H1 (cell line): ENCODE measurements around the gene TACSTD2. TPM values are rescaled to one million over a fixed set of nuclear protein-coding genes. Genes with fewer than 3 reads are reported as not detected.
A peak's percentile ranks its signal among the peaks of the same experiment; 100 is the strongest.

Experiments
- CTCF ChIA-PET: fragments of 300-600 bp; sonication (Branson Sonifier 250); formaldehyde crosslinking; loops from one replicate; lab custom pipeline; 2021; ENCODE audit not compliant: partially characterized antibody; lab: Charles Lee
- POLR2A ChIA-PET: fragments of 300-600 bp; sonication (Branson Sonifier 250); formaldehyde crosslinking; loops from one replicate; lab custom pipeline; 2021; ENCODE audit warnings: inconsistent platforms; ENCODE audit not compliant: partially characterized antibody; lab: Charles Lee
- DNase-seq, 2 experiments: peaks; one replicate each; pipeline versions ENCODE4 v3.0.0 to v3.0.0-alpha.2; 2010 to 2022; ENCODE audit warnings: low spot score in 2 of 2, low read depth in 1 of 2, mixed read lengths in 1 of 2
- FAIRE-seq: peaks from 2 replicates; lab custom pipeline; 2011; peaks lifted over from hg19 to GRCh38; lab: Jason Lieb, UNC
- H2AFZ ChIP-seq: 2 replicates; pipeline ENCODE4 v1.8.1; 2012; ENCODE audit warnings: low read length, inconsistent platforms
- H2AK5ac ChIP-seq: 2 replicates; pipeline ENCODE4 v1.6.1; 2013; ENCODE audit warnings: low read depth, low read length
- H2BK120ac ChIP-seq: replicated peaks from 2 replicates; pipeline ENCODE3; 2013; ENCODE audit warnings: low read depth, low read length, inconsistent platforms
- H2BK12ac ChIP-seq: 2 replicates; pipeline ENCODE4 v1.6.1; 2013; ENCODE audit warnings: low read depth, low read length
- H2BK15ac ChIP-seq: 2 replicates; pipeline ENCODE4 v1.6.1; 2013; ENCODE audit warnings: low read length
- H2BK20ac ChIP-seq: 2 replicates; pipeline ENCODE4 v1.6.1; 2013; ENCODE audit warnings: low read length
- H2BK5ac ChIP-seq: 2 replicates; pipeline ENCODE4 v1.6.1; 2013; ENCODE audit warnings: low read depth, low read length
- H3K14ac ChIP-seq: 2 replicates; pipeline ENCODE4 v1.6.1; 2013; ENCODE audit warnings: inconsistent platforms; ENCODE audit not compliant: insufficient read length
- H3K18ac ChIP-seq: 2 replicates; pipeline ENCODE4 v1.6.1; 2013; ENCODE audit warnings: low read length; ENCODE audit errors: extremely low read depth
- H3K23ac ChIP-seq: 2 replicates; pipeline ENCODE4 v1.6.1; 2013; ENCODE audit warnings: inconsistent platforms; ENCODE audit not compliant: insufficient read length
- H3K23me2 ChIP-seq: 2 replicates; pipeline ENCODE4 v1.6.1; 2013; ENCODE audit warnings: low read depth, low read length
- H3K27ac ChIP-seq: 2 replicates; pipeline ENCODE4 v1.6.1; 2011; ENCODE audit warnings: low read depth, low read length, inconsistent platforms
- H3K27me3 ChIP-seq, 4 experiments: replicated peaks in 1 of 4; 1 replicate in 1 of 4; 2 replicates in 3 of 4; pipeline versions ENCODE4 v1.6.1 to v1.8.1; 2011 to 2013; ENCODE audit warnings: low read length in 3 of 4, mild to moderate bottlenecking in 3 of 4, inconsistent platforms in 2 of 4, mixed read lengths in 2 of 4, moderate library complexity in 1 of 4; ENCODE audit not compliant: control insufficient read depth in 3 of 4, insufficient read depth in 3 of 4; ENCODE audit errors: extremely low read depth in 1 of 4
- H3K36me3 ChIP-seq, 4 experiments: 2 replicates each; pipeline versions ENCODE4 v1.6.1 to v1.8.1; 2011 to 2013; ENCODE audit warnings: mild to moderate bottlenecking in 4 of 4, low read length in 3 of 4, moderate library complexity in 2 of 4, control low read depth in 1 of 4, inconsistent platforms in 1 of 4; ENCODE audit not compliant: insufficient read depth in 4 of 4, control insufficient read depth in 2 of 4
- H3K4ac ChIP-seq: replicated peaks from 2 replicates; pipeline ENCODE3; 2013; ENCODE audit warnings: low read length, low read depth, mixed read lengths, inconsistent platforms; ENCODE audit not compliant: insufficient read length
- H3K4me1 ChIP-seq, 4 experiments: replicated peaks in 1 of 4; 1 replicate in 1 of 4; 2 replicates in 3 of 4; pipeline versions ENCODE4 v1.6.1 to v1.8.1; 2011 to 2013; ENCODE audit warnings: low read length in 3 of 4, inconsistent platforms in 2 of 4, mixed read lengths in 1 of 4; ENCODE audit not compliant: insufficient read depth in 4 of 4, control insufficient read depth in 3 of 4
- H3K4me2 ChIP-seq, 2 experiments: 2 replicates each; pipeline versions ENCODE4 v1.6.1 to v1.8.1; 2011 to 2013; ENCODE audit warnings: low read depth in 2 of 2, low read length in 2 of 2, control low read depth in 1 of 2, inconsistent platforms in 1 of 2, mild to moderate bottlenecking in 1 of 2; ENCODE audit not compliant: insufficient read depth in 1 of 2
- H3K4me3 ChIP-seq, 4 experiments: fragments of 200-600, 300-600 bp in 1 of 4; sonication (generic), shearing (Covaris generic), sonication (Bioruptor Twin) in 1 of 4; 2 replicates each; pipeline versions ENCODE4 v1.5.1 to v1.8.1; 2011 to 2016; ENCODE audit warnings: low read length in 4 of 4, low read depth in 3 of 4, control low read depth in 2 of 4, inconsistent platforms in 2 of 4, mild to moderate bottlenecking in 2 of 4, mixed read lengths in 1 of 4, moderate library complexity in 1 of 4; ENCODE audit not compliant: insufficient read depth in 2 of 4; ENCODE audit errors: extremely low read depth in 1 of 4
- H3K56ac ChIP-seq: replicated peaks from 2 replicates; pipeline ENCODE3; 2013; ENCODE audit warnings: low read depth, mild to moderate bottlenecking, mixed read lengths, low read length, inconsistent platforms; ENCODE audit not compliant: insufficient read length
- H3K79me1 ChIP-seq: 2 replicates; pipeline ENCODE4 v1.6.1; 2013; ENCODE audit warnings: low read depth, low read length, control low read depth
- H3K79me2 ChIP-seq, 2 experiments: 2 replicates each; pipeline versions ENCODE4 v1.6.1 to v1.8.1; 2012 to 2013; ENCODE audit warnings: low read length in 2 of 2, mild to moderate bottlenecking in 2 of 2, inconsistent platforms in 1 of 2; ENCODE audit not compliant: insufficient read depth in 2 of 2, control insufficient read depth in 1 of 2
- H3K9ac ChIP-seq, 4 experiments: replicated peaks in 1 of 4; 1 replicate in 1 of 4; 2 replicates in 3 of 4; pipeline versions ENCODE4 v1.6.1 to v1.8.1; 2011 to 2013; ENCODE audit warnings: low read depth in 3 of 4, low read length in 3 of 4, control low read depth in 2 of 4, mild to moderate bottlenecking in 2 of 4, moderate library complexity in 2 of 4, inconsistent platforms in 1 of 4; ENCODE audit errors: extremely low read depth in 1 of 4
- H3K9me3 ChIP-seq, 2 experiments: 2 replicates each; pipeline versions ENCODE4 v1.6.1 to v1.8.1; 2012 to 2013; ENCODE audit warnings: mild to moderate bottlenecking in 2 of 2, moderate library complexity in 2 of 2, control low read depth in 1 of 2, inconsistent platforms in 1 of 2, low read depth in 1 of 2, low read length in 1 of 2, mixed read lengths in 1 of 2; ENCODE audit not compliant: insufficient read depth in 2 of 2
- H4K20me1 ChIP-seq, 2 experiments: replicated peaks in 1 of 2; 2 replicates each; pipeline versions ENCODE3 to v1.8.1; 2011 to 2013; ENCODE audit warnings: inconsistent platforms in 2 of 2, low read length in 2 of 2, mild to moderate bottlenecking in 1 of 2; ENCODE audit not compliant: insufficient read depth in 2 of 2, control insufficient read depth in 1 of 2
- H4K5ac ChIP-seq: 2 replicates; pipeline ENCODE4 v1.6.1; 2013; ENCODE audit warnings: low read length, low read depth, mixed read lengths, inconsistent platforms; ENCODE audit not compliant: insufficient read length
- H4K8ac ChIP-seq: 2 replicates; pipeline ENCODE4 v1.8.0; 2013; ENCODE audit warnings: mild to moderate bottlenecking, moderate library complexity, low read length, inconsistent platforms; ENCODE audit not compliant: insufficient read depth; ENCODE audit errors: extremely low read depth
- H4K91ac ChIP-seq: replicated peaks from 2 replicates; pipeline ENCODE3; 2013; ENCODE audit warnings: low read length, mixed read lengths, inconsistent platforms; ENCODE audit not compliant: insufficient read length
- BACH1 ChIP-seq: IDR thresholded peaks from 2 replicates; pipeline ENCODE4 v1.6.1; 2012; ENCODE audit warnings: low read length, improper control_type of control experiment
- CEBPB ChIP-seq: IDR thresholded peaks from 2 replicates; pipeline ENCODE4 v1.6.1; 2012; ENCODE audit warnings: low read depth, low read length
- GTF2F1 ChIP-seq: IDR thresholded peaks from 2 replicates; pipeline ENCODE4 v1.6.1; 2012; ENCODE audit warnings: low read depth, low read length, improper control_type of control experiment, borderline replicate concordance
- NANOG ChIP-seq: IDR thresholded peaks from 2 replicates; pipeline ENCODE4 v1.6.1; 2011; ENCODE audit warnings: low read length, low read depth, mild to moderate bottlenecking, inconsistent platforms; ENCODE audit not compliant: insufficient read depth, poor library complexity, severe bottlenecking
- SIRT6 ChIP-seq: IDR thresholded peaks from one replicate; pipeline ENCODE4 v1.7.1; 2012; ENCODE audit warnings: low read length, inconsistent platforms
- SIX5 ChIP-seq: IDR thresholded peaks from 2 replicates; pipeline ENCODE4 v1.6.1; 2011; ENCODE audit warnings: mild to moderate bottlenecking, low read depth, low read length
- TAF7 ChIP-seq: optimal IDR thresholded peaks from 2 replicates; pipeline ENCODE3; 2011; ENCODE audit warnings: low read depth, mild to moderate bottlenecking, inconsistent platforms, low read length, moderate library complexity, borderline replicate concordance
- TBP ChIP-seq: IDR thresholded peaks from 2 replicates; pipeline ENCODE4 v1.6.1; 2011; ENCODE audit warnings: low read depth, low read length, improper control_type of control experiment
- WGBS, 2 experiments: shearing (Covaris generic) in 1 of 2; methylation state at CpG; one replicate each; pipeline versions ENCODE4 v1.1.6 to v1.1.7; 2013 to 2015; ENCODE audit warnings: low lambda C conversion rate in 2 of 2, mixed read lengths in 2 of 2, inconsistent platforms in 1 of 2, low coverage in 1 of 2, missing lambda C conversion rate in 1 of 2; ENCODE audit not compliant: insufficient replicate concordance in 2 of 2, insufficient coverage in 1 of 2, insufficient read length in 1 of 2; ENCODE audit errors: extremely low coverage in 1 of 2, missing lambda C conversion rate in 1 of 2; 5-methylcytosine and 5-hydroxymethylcytosine counted together
- polyA plus RNA-seq, 7 experiments: library from polyadenylated mRNA; depleted of rRNA in 3 of 7; stranded (reverse) in 5 of 7; unstranded in 2 of 7; fragments of >200 nt in 5 of 7; fragments of 200-250 nt in 2 of 7; gene quantifications; 1 replicate in 5 of 7; 2 replicates in 1 of 7; 4 replicates in 1 of 7; pipeline versions ENCODE4 v1.2.1 to v1.2.3, GENCODE V29; 2011 to 2013; ENCODE audit warnings: missing spikeins in 2 of 7, mixed read lengths in 2 of 7
- total RNA-seq: library from RNA; stranded (reverse); fragmentation: NEBNext Ultra II Directional; extraction: Animal tissue kit (Norgen Biotek cat#: 25700); gene quantifications from 2 replicates; pipeline ENCODE4 v1.2.1, GENCODE V29; 2021
- TF ChIP-seq, protein P1 (sequence below): IDR thresholded peaks from 2 replicates; pipeline ENCODE4 v1.6.1; 2011; ENCODE audit warnings: low read depth, mild to moderate bottlenecking, low read length; ENCODE audit not compliant: insufficient read depth

The TACSTD2 gene
- total and polyA plus RNA-seq, 2 of the 8 experiments (the other 6 are each of a cell fraction or from before 2014, with no cell fraction given), result 0.76 to 0.85 TPM

DNA sequence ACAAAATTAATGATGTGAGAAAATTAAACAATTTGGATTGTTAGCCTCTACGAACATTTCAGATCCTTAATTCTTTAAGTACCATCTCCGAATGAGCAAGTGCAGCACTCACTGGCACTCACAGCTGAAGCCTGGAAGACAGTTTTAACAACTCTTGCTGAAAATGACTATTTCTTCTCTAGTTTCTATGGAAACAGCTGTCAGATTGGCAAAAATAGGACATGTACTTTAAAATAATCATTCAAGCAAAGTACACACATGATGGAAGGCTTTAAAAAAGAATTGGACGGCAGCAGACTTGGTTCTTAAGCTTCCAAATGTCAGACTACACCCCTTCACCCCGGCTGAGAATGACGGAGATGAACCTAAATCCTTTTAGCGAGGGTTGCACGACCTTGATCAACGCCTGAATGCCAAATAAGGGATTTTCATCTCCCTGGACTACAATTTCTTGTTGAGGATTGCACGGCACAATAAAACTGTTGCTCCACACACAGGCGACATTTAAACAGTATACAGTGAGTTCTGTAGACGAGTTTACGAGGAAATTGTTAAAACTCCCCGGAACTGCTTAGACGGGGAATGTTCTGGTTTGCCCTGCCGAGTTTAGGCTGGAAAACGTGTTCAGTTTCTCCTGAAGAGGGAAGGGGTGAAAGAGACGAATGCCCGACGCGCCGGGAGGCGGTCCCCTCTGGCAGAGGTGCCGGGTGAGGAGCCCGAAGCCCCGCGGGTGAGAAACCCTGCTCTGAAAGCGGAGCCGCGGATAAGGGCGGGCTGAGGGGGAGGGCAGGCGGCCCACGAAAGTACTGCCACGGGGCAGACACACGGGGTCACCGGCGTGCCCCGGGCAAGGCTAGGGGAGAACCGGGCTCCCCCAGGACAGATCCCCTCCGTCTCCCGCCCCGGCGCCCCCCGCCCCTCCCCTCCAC lies 31.2 kb downstream of the TACSTD2 start:
- H3K4ac ChIP-seq, result no peak overlapping the region
- no peaks in the 10 kb centered on the region for H3K9me3 ChIP-seq
- peaks cover 0 to 2% (median 0%) of the 10 kb centered on the region in 4 experiments; a peak in 3 of 7 replicates for H3K4me1 ChIP-seq
- ChIA-PET POLR2A (interaction anchor here (0.7 to 0.8 kb wide), 2 partner anchors 19 to 676 kb away, joined by 3 to 4 read pairs; no protein-coding TSS in a partner anchor), CTCF (interaction anchor here (0.6 to 1.9 kb wide), 11 partner anchors 13 to 1238 kb away, joined by 3 to 8 read pairs (median 4); no protein-coding TSS in a partner anchor)
- H3K27ac ChIP-seq, result peak overlapping the region; percentile 9
- no peak overlapping the region for H2BK120ac ChIP-seq
- no peaks in the 10 kb centered on the region for H3K27me3 ChIP-seq
- H3K18ac ChIP-seq, result no peak overlapping the region
- H2BK15ac ChIP-seq, result no peak overlapping the region
- WGBS, 2 experiments, result 10% methylated on average over 21 of the region's 43 CpGs; no CpG with 5 or more reads in 1 of the 2 experiments
- no peak overlapping the region for H2BK12ac ChIP-seq
- no peaks in the 10 kb centered on the region for H4K20me1 ChIP-seq
- H3K23ac ChIP-seq, result no peak overlapping the region
- peak overlapping the region; percentile 80 for H3K56ac ChIP-seq
- no peak overlapping the region; the same call in 1 of the 2 replicates for H2BK20ac ChIP-seq
- peaks cover 6% of the 10 kb centered on the region; the same call in 1 of the 2 replicates for H3K23me2 ChIP-seq
- 0 out of 2 replicates have a peak overlapping the region, but pooled peaks have one; percentile 43 for H4K8ac ChIP-seq
- H4K5ac ChIP-seq, result peak overlapping the region; percentile 28
- H2BK5ac ChIP-seq, result peak overlapping the region; percentile 0; the same call in 1 of the 2 replicates
- peak overlapping the region; percentile 40 to 78 (median 52) for H3K9ac ChIP-seq
- DNase-seq (peak; percentile 5 to 64), FAIRE-seq (no peak)
- H3K4me2 ChIP-seq, result peak overlapping the region; percentile 73 to 90
- H2AFZ ChIP-seq, result peak overlapping the region; percentile 90; the same call in 1 of the 2 replicates
- H3K14ac ChIP-seq, result no peak overlapping the region
- H3K4me3 ChIP-seq, result peak overlapping the region; percentile 70 to 78 (median 73)
- no peak overlapping the region for H4K91ac ChIP-seq
- H2AK5ac ChIP-seq, result no peak overlapping the region
- H3K79me1 ChIP-seq, result no peaks in the 10 kb centered on the region
- no peaks in the 10 kb centered on the region for H3K79me2 ChIP-seq
- no peaks in the 10 kb centered on the region for H3K36me3 ChIP-seq
- TF ChIP-seq SIRT6 (no peak), SIX5 (no peak), CEBPB (no peak), BACH1 (no peak), GTF2F1 (no peak), NANOG (no peak), TAF7 (no peak), TBP (no peak)
- TF ChIP-seq, protein P1, sequence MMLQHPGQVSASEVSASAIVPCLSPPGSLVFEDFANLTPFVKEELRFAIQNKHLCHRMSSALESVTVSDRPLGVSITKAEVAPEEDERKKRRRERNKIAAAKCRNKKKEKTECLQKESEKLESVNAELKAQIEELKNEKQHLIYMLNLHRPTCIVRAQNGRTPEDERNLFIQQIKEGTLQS, result no peak
